Endothelial cell of umbilical vein (primary cell): ENCODE data around the gene PDE8B. TPM values are rescaled to one million over a fixed set of nuclear protein-coding genes. Genes with fewer than 3 reads are reported as not detected.

ENCODE experiments used
- BruUV-seq: library from RNA; stranded (reverse); fragments of 400-500 nt; replicated peaks from 2 replicates; lab custom pipeline; 2021; lab: Mats Ljungman, UMichigan
- CTCF ChIA-PET: fragments of 300-600, 350-600 bp; sonication (Branson Sonifier 250); formaldehyde crosslinking; loops from one replicate; lab custom pipeline; 2021; ENCODE audit warnings: antibody characterized with exemption, inconsistent platforms; lab: Charles Lee
- POLR2A ChIA-PET: fragments of 300-600, 350-600 bp; sonication (Branson Sonifier 250); formaldehyde crosslinking; loops from one replicate; lab custom pipeline; 2021; ENCODE audit warnings: antibody characterized with exemption, inconsistent platforms; lab: Charles Lee
- DNase-seq: peaks from one replicate; pipeline ENCODE4 v3.0.0-alpha.2; 2011; ENCODE audit warnings: low read depth, low spot score
- FAIRE-seq: peaks from 2 replicates; lab custom pipeline; 2011; peaks lifted over from hg19 to GRCh38; lab: Jason Lieb, UNC
- H2AFZ ChIP-seq: 2 replicates; pipeline ENCODE4 v1.6.0; 2012; ENCODE audit warnings: low read depth, low read length, control low read depth, inconsistent platforms
- H3K27ac ChIP-seq: 2 replicates; pipeline ENCODE4 v1.5.1; 2011; ENCODE audit warnings: low read depth, mild to moderate bottlenecking, control low read depth, low read length, moderate library complexity; ENCODE audit not compliant: insufficient read depth
- H3K27me3 ChIP-seq, 2 experiments: 2 replicates each; pipeline versions ENCODE4 v1.6.0 to v1.6.1; 2011; ENCODE audit warnings: low read length in 2 of 2, mixed read lengths in 1 of 2; ENCODE audit not compliant: control insufficient read depth in 2 of 2, insufficient read depth in 2 of 2
- H3K36me3 ChIP-seq, 2 experiments: 2 replicates in 1 of 2; 3 replicates in 1 of 2; pipeline ENCODE4 v1.5.1; 2011; ENCODE audit warnings: low read length in 2 of 2, mild to moderate bottlenecking in 1 of 2, moderate library complexity in 1 of 2; ENCODE audit not compliant: control insufficient read depth in 2 of 2, insufficient read depth in 2 of 2; ENCODE audit errors: extremely low read depth in 1 of 2
- H3K4me1 ChIP-seq: 3 replicates; pipeline ENCODE4 v1.5.1; 2011; ENCODE audit warnings: mild to moderate bottlenecking, low read length; ENCODE audit not compliant: control insufficient read depth, insufficient read depth; ENCODE audit errors: extremely low read depth
- H3K4me2 ChIP-seq: 2 replicates; pipeline ENCODE4 v1.6.1; 2011; ENCODE audit warnings: low read length, control low read depth, mixed read lengths; ENCODE audit not compliant: insufficient read depth
- H3K4me3 ChIP-seq, 3 experiments: fragments of 200-600 bp in 1 of 3; sonication (generic), shearing (Covaris generic) in 1 of 3; replicated peaks in 1 of 3; 2 replicates each; pipeline ENCODE4 v1.5.1; 2011 to 2016; ENCODE audit warnings: control low read depth in 3 of 3, low read length in 3 of 3, mild to moderate bottlenecking in 2 of 3, inconsistent platforms in 1 of 3, low read depth in 1 of 3, moderate library complexity in 1 of 3; ENCODE audit not compliant: insufficient read depth in 1 of 3
- H3K79me2 ChIP-seq: 2 replicates; pipeline ENCODE4 v1.6.0; 2012; ENCODE audit warnings: low read length, inconsistent platforms; ENCODE audit not compliant: control insufficient read depth, insufficient read depth
- H3K9ac ChIP-seq: replicated peaks from 2 replicates; pipeline ENCODE3; 2011; ENCODE audit warnings: low read length, control low read depth; ENCODE audit not compliant: insufficient read depth; ENCODE audit errors: extremely low read depth
- H3K9me1 ChIP-seq: replicated peaks from 3 replicates; pipeline ENCODE4 v1.6.0; 2011; ENCODE audit warnings: mild to moderate bottlenecking, low read length; ENCODE audit not compliant: control insufficient read depth, insufficient read depth; ENCODE audit errors: extremely low read depth
- H3K9me3 ChIP-seq: replicated peaks from 2 replicates; pipeline ENCODE4 v1.5.1; 2012; ENCODE audit warnings: low read length, inconsistent platforms; ENCODE audit not compliant: control insufficient read depth, insufficient read depth
- H4K20me1 ChIP-seq: replicated peaks from 2 replicates; pipeline ENCODE3; 2011; ENCODE audit warnings: mild to moderate bottlenecking, low read length; ENCODE audit not compliant: control insufficient read depth, insufficient read depth; ENCODE audit errors: extremely low read depth
- EZH2 ChIP-seq: IDR thresholded peaks from 2 replicates; pipeline ENCODE4 v1.6.1; 2012; ENCODE audit warnings: borderline replicate concordance, low read depth, mild to moderate bottlenecking, moderate library complexity, low read length, inconsistent platforms; ENCODE audit not compliant: severe bottlenecking
- FOS ChIP-seq: IDR thresholded peaks from 2 replicates; pipeline ENCODE4 v1.6.1; 2011; ENCODE audit warnings: mild to moderate bottlenecking, low read length, moderate library complexity, borderline replicate concordance; ENCODE audit not compliant: insufficient read depth
- GATA2 ChIP-seq: IDR thresholded peaks from 2 replicates; pipeline ENCODE4 v1.7.0; 2011; ENCODE audit warnings: low read depth, mild to moderate bottlenecking, moderate library complexity, mixed read lengths, low read length; ENCODE audit not compliant: insufficient read length, insufficient read depth
- JUN ChIP-seq: IDR thresholded peaks from 2 replicates; pipeline ENCODE4 v1.6.1; 2011; ENCODE audit warnings: borderline replicate concordance, low read depth; ENCODE audit not compliant: insufficient read length, insufficient read depth
- MYC ChIP-seq: IDR thresholded peaks from one replicate; pipeline ENCODE4 v1.6.1; 2011; ENCODE audit warnings: mild to moderate bottlenecking, low read depth, low read length
- POLR2A ChIP-seq: IDR thresholded peaks from 2 replicates; pipeline ENCODE4 v1.6.1; 2012; ENCODE audit warnings: low read depth, mild to moderate bottlenecking, control low read depth, low read length
- POLR2AphosphoS5 ChIP-seq: IDR thresholded peaks from 2 replicates; pipeline ENCODE4 v1.6.1; 2012; ENCODE audit warnings: low read depth, mild to moderate bottlenecking, control low read depth, low read length, moderate library complexity; ENCODE audit not compliant: insufficient read depth
- dilution Hi-C: fragments of 300-500 bp; cut with MboI; formaldehyde crosslinking; loops from one replicate; pipeline ENCODE4 v1.15.0; 2019; ENCODE audit warnings: low sequenced_read_pairs; ENCODE audit not compliant: extremely low pct_ligation_motif_present
- intact Hi-C: fragments of 100-400 bp; cut with micrococcal nuclease; formaldehyde crosslinking; loops from one replicate; pipeline ENCODE4 v1.10.0; 2022
- polyA plus RNA-seq, 4 experiments: library from polyadenylated mRNA; depleted of rRNA in 3 of 4; stranded (reverse) in 3 of 4; unstranded in 1 of 4; fragments of >200 nt; gene quantifications; 2 replicates each; pipeline versions ENCODE4 v1.2.1 to v1.2.3, GENCODE V29; 2011 to 2012; ENCODE audit warnings: missing spikeins in 1 of 4
- total RNA-seq: library from RNA; stranded (reverse); gene quantifications from 2 replicates; pipeline ENCODE4 v1.2.3, GENCODE V29; 2021
- TF ChIP-seq, protein P1 (sequence below): IDR thresholded peaks from 2 replicates; pipeline ENCODE4 v1.6.1; 2011; ENCODE audit not compliant: insufficient read depth, insufficient read length
- TF ChIP-seq, protein P2 (sequence below), 2 donors: IDR thresholded peaks; 1 replicate in 1 of 2; 2 replicates in 1 of 2; pipeline ENCODE4 v1.5.1; 2011; ENCODE audit warnings: low read length in 2 of 2, mild to moderate bottlenecking in 2 of 2, moderate library complexity in 2 of 2, control low read depth in 1 of 2, inconsistent platforms in 1 of 2, low read depth in 1 of 2; ENCODE audit not compliant: insufficient read depth in 1 of 2; ENCODE audit errors: extremely low read depth in 1 of 2

PDE8B gene
- total and polyA plus RNA-seq, 2 donors (not counting 3 experiments of a cell fraction or from before 2014, with no cell fraction given) = not detected

DNA sequence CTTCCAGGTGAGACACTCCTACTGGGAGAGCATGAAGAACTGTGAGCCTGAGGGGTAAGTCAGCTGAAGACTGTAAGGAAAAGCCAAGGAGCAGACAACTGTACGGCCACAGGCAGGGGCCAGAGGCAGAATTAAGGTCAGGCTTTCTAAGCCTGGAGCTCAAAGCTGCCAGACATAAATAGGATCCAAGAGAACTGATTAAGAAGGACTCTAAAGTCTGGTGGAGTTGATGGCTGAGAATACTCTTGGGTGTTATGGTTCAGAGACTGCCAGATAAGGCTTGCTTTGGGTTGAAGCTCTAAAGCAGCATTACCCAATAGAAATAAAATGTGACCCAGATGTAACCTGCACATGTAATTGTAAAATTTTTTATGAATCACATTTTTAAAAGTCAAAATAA, 12.2 kb downstream of the PDE8B start:
- POLR2A ChIA-PET = no interaction called here
- no peak for FAIRE-seq
- Histone ChIP-seq H3K4me2 (no peak overlapping the region), H3K27me3 (peaks cover 4 to 16% of the 10 kb centered on the region in 2 experiments), H3K36me3 (no peaks in the 10 kb centered on the region), H3K9me3 (no peaks in the 10 kb centered on the region), H3K4me1 (no peaks in the 10 kb centered on the region), H3K9ac (no peak overlapping the region), H2AFZ (no peak overlapping the region), H3K79me2 (no peaks in the 10 kb centered on the region), H3K27ac (no peak overlapping the region), H3K4me3 (no peak overlapping the region), H4K20me1 (no peaks in the 10 kb centered on the region), H3K9me1 (no peaks in the 10 kb centered on the region)
- BruUV-seq = no TSS peak
- CTCF ChIA-PET = no interaction called here
- DNase-seq = no peak
- no peak for TF ChIP-seq JUN
- TF ChIP-seq POLR2A = no peak
- no peak for TF ChIP-seq POLR2AphosphoS5
- TF ChIP-seq MYC = no peak
- dilution Hi-C loops (no loop called here), intact Hi-C loops (no loop called here)

DNA sequence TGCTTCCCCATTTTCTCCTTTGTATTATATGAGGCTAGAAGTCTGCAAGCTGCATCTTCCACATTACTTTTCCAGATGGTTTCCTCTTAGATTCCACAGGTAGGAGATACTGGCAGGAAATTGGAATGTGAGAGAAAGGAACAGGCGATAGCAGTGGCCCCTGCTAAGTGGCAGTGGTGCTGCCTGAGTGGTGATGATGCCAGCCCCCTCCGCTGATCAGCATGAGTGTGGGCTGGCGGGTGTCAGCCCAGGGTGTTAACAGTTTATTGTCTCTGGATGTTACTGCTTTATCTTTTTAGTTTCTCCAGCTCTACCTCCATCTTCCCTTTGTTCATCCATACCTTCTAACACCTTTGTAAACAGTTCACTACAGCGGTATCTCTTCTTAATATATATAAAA, 13.2 kb downstream of the PDE8B start:
- Histone ChIP-seq H4K20me1 (no peaks in the 10 kb centered on the region), H3K4me3 (no peak overlapping the region), H2AFZ (no peak overlapping the region), H3K9ac (no peak overlapping the region), H3K4me2 (no peak overlapping the region), H3K27me3 (peaks cover 4 to 16% of the 10 kb centered on the region in 2 experiments), H3K79me2 (no peaks in the 10 kb centered on the region), H3K9me3 (no peaks in the 10 kb centered on the region), H3K27ac (no peak overlapping the region), H3K9me1 (no peaks in the 10 kb centered on the region), H3K36me3 (no peaks in the 10 kb centered on the region), H3K4me1 (no peaks in the 10 kb centered on the region)
- FAIRE-seq = no peak
- intact Hi-C loops = no loop called here
- dilution Hi-C loops = no loop called here
- BruUV-seq = no TSS peak
- CTCF ChIA-PET = no interaction called here
- TF ChIP-seq JUN = no peak
- no peak for TF ChIP-seq MYC
- TF ChIP-seq, protein P1, sequence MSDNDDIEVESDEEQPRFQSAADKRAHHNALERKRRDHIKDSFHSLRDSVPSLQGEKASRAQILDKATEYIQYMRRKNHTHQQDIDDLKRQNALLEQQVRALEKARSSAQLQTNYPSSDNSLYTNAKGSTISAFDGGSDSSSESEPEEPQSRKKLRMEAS = no peak
- TF ChIP-seq POLR2AphosphoS5 = no peak
- no peak for TF ChIP-seq GATA2
- TF ChIP-seq, protein P2, sequence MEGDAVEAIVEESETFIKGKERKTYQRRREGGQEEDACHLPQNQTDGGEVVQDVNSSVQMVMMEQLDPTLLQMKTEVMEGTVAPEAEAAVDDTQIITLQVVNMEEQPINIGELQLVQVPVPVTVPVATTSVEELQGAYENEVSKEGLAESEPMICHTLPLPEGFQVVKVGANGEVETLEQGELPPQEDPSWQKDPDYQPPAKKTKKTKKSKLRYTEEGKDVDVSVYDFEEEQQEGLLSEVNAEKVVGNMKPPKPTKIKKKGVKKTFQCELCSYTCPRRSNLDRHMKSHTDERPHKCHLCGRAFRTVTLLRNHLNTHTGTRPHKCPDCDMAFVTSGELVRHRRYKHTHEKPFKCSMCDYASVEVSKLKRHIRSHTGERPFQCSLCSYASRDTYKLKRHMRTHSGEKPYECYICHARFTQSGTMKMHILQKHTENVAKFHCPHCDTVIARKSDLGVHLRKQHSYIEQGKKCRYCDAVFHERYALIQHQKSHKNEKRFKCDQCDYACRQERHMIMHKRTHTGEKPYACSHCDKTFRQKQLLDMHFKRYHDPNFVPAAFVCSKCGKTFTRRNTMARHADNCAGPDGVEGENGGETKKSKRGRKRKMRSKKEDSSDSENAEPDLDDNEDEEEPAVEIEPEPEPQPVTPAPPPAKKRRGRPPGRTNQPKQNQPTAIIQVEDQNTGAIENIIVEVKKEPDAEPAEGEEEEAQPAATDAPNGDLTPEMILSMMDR (IDR thresholded peaks at IDR 0.05; ENCODE audit: extremely low read depth in 1 of 2, insufficient read depth in 1 of 2, low read depth in 1 of 2, low read length in 2 of 2) = no peak
- no peak for TF ChIP-seq EZH2
- TF ChIP-seq POLR2A = no peak
- no peak for TF ChIP-seq FOS
- POLR2A ChIA-PET = no interaction called here
- DNase-seq = no peak
